Small intestine (tissue), 7 donors: ENCODE results near the gene C3. TPM values are rescaled to one million over a fixed set of nuclear protein-coding genes. Genes with fewer than 3 reads are reported as not detected.
"Not testable (repeated sequence)": the region's sequence is repeated elsewhere in the genome, so short reads cannot be mapped to it uniquely, and the experiment has no call there.

Source experiments
- DNase-seq, 2 donors: peaks; one replicate each; pipeline versions ENCODE4 v3.0.0 to v3.0.0-alpha.2; 2013
- FAIRE-seq: peaks from 2 replicates; lab custom pipeline; 2012; peaks lifted over from hg19 to GRCh38; lab: Jason Lieb, UNC
- H3K27ac ChIP-seq, 3 donors: one replicate each; pipeline ENCODE4 v1.5.1; 2013; ENCODE audit warnings: low read length in 2 of 3, mild to moderate bottlenecking in 2 of 3, control low read depth in 1 of 3, inconsistent platforms in 1 of 3, low read depth in 1 of 3, moderate library complexity in 1 of 3
- H3K27me3 ChIP-seq, 3 donors: one replicate each; pipeline ENCODE4 v1.6.1; 2013; ENCODE audit warnings: low read length in 3 of 3, inconsistent platforms in 1 of 3; ENCODE audit not compliant: control insufficient read depth in 3 of 3, insufficient read depth in 3 of 3
- H3K36me3 ChIP-seq, 3 donors: one replicate each; pipeline ENCODE4 v1.6.1; 2013; ENCODE audit warnings: low read length in 3 of 3, inconsistent platforms in 1 of 3, low read depth in 1 of 3, mild to moderate bottlenecking in 1 of 3, moderate library complexity in 1 of 3; ENCODE audit not compliant: control insufficient read depth in 3 of 3, insufficient read depth in 2 of 3
- H3K4me1 ChIP-seq, 3 donors: one replicate each; pipeline ENCODE4 v1.6.1; 2013; ENCODE audit warnings: low read length in 2 of 3, inconsistent platforms in 1 of 3, low read depth in 1 of 3, mild to moderate bottlenecking in 1 of 3, moderate library complexity in 1 of 3; ENCODE audit not compliant: control insufficient read depth in 3 of 3, insufficient read depth in 2 of 3
- H3K4me3 ChIP-seq, 3 donors: one replicate each; pipeline ENCODE4 v1.5.1; 2013; ENCODE audit warnings: low read length in 3 of 3, control low read depth in 1 of 3, inconsistent platforms in 1 of 3, low read depth in 1 of 3, mild to moderate bottlenecking in 1 of 3, moderate library complexity in 1 of 3
- H3K9me3 ChIP-seq, 2 donors: one replicate each; pipeline ENCODE4 v1.6.1; 2013; ENCODE audit warnings: low read depth in 1 of 2, low read length in 1 of 2; ENCODE audit not compliant: control insufficient read depth in 2 of 2, insufficient read depth in 1 of 2
- WGBS, 3 donors: extraction: QIAGEN DNeasy Blood & Tissue Kit; methylation state at CpG; one replicate each; pipeline ENCODE4 v1.1.7; 2013; 5-methylcytosine and 5-hydroxymethylcytosine counted together
- polyA plus RNA-seq, 4 donors: library from polyadenylated mRNA; stranded (reverse) in 3 of 4; unstranded in 1 of 4; fragments of 200-250 nt in 3 of 4; fragments of 120-200 nt in 1 of 4; gene quantifications; one replicate each; pipeline versions ENCODE4 v1.2.1 to v1.2.3, GENCODE V29; 2013
- donor health status: healthy with polysubstance abuse.
- donor health status: control.
- donor health status: control.
- donor health status: Bipolar disorder and iron deficiency.
- donor health status: healthy.

C3 gene
- polyA plus RNA-seq, 4 donors, result 9.5 to 552 (median 63.2) TPM

DNA sequence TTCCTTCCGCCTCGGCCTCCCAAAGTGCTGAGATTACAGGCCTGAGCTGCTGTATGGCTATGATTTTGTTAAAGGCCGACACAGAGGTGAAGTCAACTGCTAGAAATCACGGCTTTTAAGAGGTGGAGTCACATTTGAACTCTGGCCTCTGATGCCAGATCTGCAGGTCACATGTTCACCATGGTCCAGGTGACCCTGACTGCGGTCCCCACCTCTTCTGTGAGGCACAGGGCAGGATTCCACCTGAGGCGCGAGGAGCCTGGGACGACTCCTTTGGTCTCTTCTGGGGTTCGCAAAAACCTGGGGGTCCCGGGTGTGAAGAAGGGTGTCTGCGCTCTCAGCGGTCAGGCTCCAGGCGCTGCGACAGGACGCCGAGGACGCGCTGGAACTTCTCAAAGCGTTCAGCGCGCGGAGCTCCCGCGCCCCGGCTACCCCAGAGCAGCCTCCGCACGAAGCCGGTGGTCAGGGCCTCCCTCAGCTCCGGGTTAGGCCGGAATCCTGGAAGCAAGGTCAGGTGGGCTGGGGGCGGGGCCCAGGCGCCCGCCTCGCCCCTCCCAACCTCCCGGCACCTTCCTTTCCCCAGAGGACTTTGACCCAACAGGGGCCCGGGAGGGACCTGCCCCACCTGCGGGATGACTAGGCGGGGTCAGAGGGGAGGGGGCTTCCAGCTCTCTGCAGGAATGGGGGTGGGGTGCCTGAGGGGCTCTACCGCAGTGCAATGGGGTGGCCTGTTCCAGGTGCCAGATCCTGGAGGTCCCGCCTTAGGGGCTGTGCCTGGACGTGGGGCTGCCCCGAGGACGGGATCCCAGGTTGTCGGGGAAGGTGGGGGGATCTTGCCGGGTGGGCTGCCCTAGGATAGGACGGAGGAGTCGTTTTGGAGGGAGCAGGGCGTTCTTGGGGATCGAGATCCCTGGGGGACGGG lies 32.1 kb upstream of the C3 start:
- peak overlapping the region; percentile 95 to 99 (median 98) for H3K27ac ChIP-seq
- no peaks in the 10 kb centered on the region for H3K27me3 ChIP-seq
- peak overlapping the region in 2 of 3 donors; percentile 42 to 54 for H3K4me3 ChIP-seq
- H3K36me3 ChIP-seq, result peaks cover 4 to 73% (median 8%) of the 10 kb centered on the region in 3 donors
- WGBS, 3 donors, result 26 to 57% (median 42%) methylated on average over 47 to 50 of the region's 50 CpGs
- H3K4me1 ChIP-seq, result peaks cover 0 to 30% (median 0%) of the 10 kb centered on the region in 3 donors
- H3K9me3 ChIP-seq, result no peaks in the 10 kb centered on the region
- no peak for FAIRE-seq
- peak; percentile 94 to 96 for DNase-seq

DNA sequence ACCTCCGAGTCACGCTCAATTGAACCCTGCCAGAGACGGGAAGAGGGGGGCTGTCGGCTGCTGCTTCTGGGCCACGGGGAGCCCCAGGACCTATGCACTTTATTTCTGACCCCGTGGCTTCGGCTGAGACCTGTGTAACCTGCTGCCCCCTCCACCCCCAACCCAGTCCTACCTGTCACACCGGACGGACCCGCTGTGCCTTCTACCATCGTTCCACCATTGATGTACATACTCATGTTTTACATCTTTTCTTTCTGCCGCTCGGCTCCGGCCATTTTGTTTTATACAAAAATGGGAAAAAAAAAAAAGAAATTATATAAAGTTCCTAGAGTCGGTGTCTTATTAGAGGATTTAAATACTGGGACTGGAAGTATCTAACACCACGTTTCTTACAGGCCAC lies 30.7 kb upstream of the C3 start:
- H3K27me3 ChIP-seq, result no peaks in the 10 kb centered on the region
- 93 to 95% (median 93%) methylated on average over 16 of the region's 16 CpGs for WGBS, 3 donors
- FAIRE-seq, result no peak

DNA sequence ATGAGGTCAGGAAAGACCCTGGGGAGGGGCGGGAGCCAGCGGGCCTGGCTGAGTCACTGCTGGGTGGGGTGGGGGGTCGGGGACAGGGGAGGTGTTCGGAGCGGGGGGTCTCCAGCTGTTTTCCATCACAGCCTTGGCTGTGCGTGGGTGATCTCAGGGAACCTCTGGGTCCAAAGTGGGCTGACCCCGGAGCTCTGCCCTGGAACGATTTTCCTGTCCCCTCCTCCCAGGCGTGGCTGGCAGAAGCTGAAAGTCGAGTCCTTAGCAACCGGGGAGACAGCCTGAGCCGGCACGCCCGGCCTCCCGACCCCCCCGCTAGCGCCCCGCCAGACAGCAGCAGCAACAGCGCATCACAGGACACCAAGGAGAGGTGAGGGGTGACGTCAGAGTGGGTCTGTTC lies 29.6 kb upstream of the C3 start:
- Histone ChIP-seq H3K36me3 (peaks cover 6 to 87% (median 11%) of the 10 kb centered on the region in 3 donors), H3K9me3 (peaks cover 0 to 11% of the 10 kb centered on the region in 2 donors), H3K4me1 (peaks cover 0 to 36% (median 3%) of the 10 kb centered on the region in 3 donors), H3K4me3 (no peak overlapping the region), H3K27ac (peak overlapping the region in 1 of 3 donors; percentile 34), H3K27me3 (no peaks in the 10 kb centered on the region)
- WGBS, 3 donors, result 52 to 60% (median 60%) methylated on average over 19 to 20 of the region's 20 CpGs
- FAIRE-seq (no peak), DNase-seq (peak in 1 of 2 donors; percentile 45)

More for the DNA sequence above, 30.7 kb upstream of the C3 start:
- H3K36me3 ChIP-seq, result peaks cover 6 to 84% (median 10%) of the 10 kb centered on the region in 3 donors
- H3K27ac ChIP-seq, result peak overlapping the region in 2 of 3 donors; percentile 37 to 99
- no peak for DNase-seq
- no peak overlapping the region for H3K4me3 ChIP-seq
- H3K4me1 ChIP-seq, result peaks cover 0 to 30% (median 0%) of the 10 kb centered on the region in 3 donors
- H3K9me3 ChIP-seq, result peaks cover 0 to 9% of the 10 kb centered on the region in 2 donors

DNA sequence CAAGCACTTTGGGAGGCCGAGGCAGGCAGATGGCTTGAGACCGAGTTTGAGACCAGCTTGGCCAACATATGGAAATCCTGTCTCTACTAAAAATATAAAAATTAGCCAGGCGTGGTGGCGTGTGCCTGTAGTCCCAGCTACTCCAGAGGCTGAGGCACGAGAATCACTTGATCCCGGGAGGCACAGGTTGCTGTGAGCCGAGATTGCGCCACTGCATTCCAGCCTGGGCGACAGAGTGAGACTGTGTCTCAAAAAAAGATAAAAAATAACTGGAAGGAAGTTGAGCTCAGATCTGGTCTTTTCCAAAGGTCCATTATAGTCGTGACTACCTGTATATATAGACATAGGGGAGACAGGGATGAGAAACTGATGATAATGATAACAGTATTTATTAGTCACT lies 28.1 kb upstream of the C3 start:
- Histone ChIP-seq H3K9me3 (peaks cover 0 to 11% of the 10 kb centered on the region in 2 donors), H3K4me1 (peaks cover 0 to 44% (median 4%) of the 10 kb centered on the region in 3 donors), H3K27ac (peak overlapping the region in 1 of 3 donors; percentile 52), H3K36me3 (peaks cover 6 to 87% (median 7%) of the 10 kb centered on the region in 3 donors)
- DNase-seq, result peak in 1 of 2 donors; percentile 26
- 90 to 94% (median 92%) methylated on average over 10 of the region's 10 CpGs for WGBS, 3 donors
- H3K4me3 ChIP-seq, H3K27me3 ChIP-seq, FAIRE-seq: not testable (repeated sequence)

DNA sequence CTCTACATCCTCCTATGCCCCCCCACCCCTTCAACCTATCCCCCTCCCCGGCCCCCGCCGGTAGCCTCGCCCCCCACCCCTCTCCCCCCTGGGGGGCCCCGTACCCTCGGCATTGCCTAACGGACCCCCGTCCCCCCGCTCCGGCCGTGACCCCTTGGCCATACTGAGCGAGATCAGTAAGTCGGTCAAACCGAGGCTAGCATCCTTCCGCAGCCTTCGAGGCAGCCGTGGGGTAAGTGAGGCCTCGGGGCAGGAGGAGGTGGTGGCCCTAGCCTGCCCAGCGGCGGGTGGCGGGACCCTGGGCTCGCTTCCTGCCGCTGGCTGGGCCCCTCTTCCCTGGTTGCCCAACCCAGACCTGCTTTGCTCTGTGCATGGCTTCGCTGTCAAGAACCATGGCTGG lies 25.5 kb upstream of the C3 start:
- Histone ChIP-seq H3K27ac (no peak overlapping the region), H3K36me3 (peaks cover 6 to 87% (median 7%) of the 10 kb centered on the region in 3 donors), H3K4me1 (peaks cover 0 to 35% (median 4%) of the 10 kb centered on the region in 3 donors), H3K9me3 (peaks cover 0 to 11% of the 10 kb centered on the region in 2 donors), H3K27me3 (no peaks in the 10 kb centered on the region), H3K4me3 (no peak overlapping the region)
- DNase-seq (no peak), FAIRE-seq (no peak)
- WGBS, 3 donors, result 86 to 95% (median 88%) methylated on average over 17 to 24 of the region's 24 CpGs

DNA sequence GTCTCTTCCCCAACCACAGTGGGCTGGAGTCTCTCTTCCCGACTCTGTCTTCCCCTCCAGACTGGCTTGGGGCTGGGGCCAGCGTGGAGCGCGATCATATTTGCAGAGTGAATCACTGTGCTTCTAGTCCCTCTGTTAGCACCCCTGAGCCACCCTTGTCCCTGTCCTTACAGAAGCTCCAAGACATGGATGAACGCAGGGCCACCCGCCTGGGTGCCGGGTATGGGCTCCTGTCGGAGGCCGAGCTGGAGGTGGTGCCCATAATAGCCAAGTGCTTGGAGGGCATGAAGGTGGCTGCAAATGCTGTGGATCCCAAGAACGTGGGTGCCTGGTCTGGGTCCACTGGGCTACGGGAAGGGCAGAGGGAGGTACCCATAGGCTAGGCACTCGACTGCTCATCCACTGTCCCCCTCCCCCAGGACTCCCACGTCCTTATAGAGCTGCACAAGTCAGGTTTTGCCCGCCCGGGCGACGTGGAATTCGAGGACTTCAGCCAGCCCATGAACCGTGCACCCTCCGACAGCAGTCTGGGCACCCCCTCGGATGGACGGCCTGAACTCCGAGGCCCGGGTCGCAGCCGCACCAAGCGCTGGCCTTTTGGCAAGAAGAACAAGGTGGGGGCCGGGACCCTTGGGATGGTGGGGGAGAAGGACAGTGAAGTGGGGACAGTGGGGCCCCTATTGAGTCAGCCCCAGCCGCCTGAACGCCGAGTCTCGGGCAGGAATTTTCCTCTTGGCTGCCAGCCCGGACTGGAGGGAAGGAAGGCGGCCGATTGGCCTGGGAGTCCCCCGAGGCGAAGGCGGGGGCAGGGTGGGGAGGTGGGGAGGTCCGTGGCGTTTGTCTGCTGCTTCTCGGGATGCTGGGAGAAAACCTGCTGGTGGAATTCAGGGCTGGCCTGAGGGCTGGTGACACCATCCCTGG lies 24.2 kb upstream of the C3 start:
- H3K27ac ChIP-seq, result peak overlapping the region; percentile 50 to 77 (median 58)
- H3K36me3 ChIP-seq, result peaks cover 2 to 74% (median 7%) of the 10 kb centered on the region in 3 donors
- whole genome bisulfite sequencing, 3 donors, result 25 to 45% (median 36%) methylated on average over 40 to 41 of the region's 41 CpGs
- peaks cover 0 to 11% of the 10 kb centered on the region in 2 donors for H3K9me3 ChIP-seq
- DNase-seq (peak; percentile 62 to 73), FAIRE-seq (no peak)
- no peak overlapping the region for H3K4me3 ChIP-seq
- H3K27me3 ChIP-seq, result no peaks in the 10 kb centered on the region
- H3K4me1 ChIP-seq, result peaks cover 0 to 35% (median 4%) of the 10 kb centered on the region in 3 donors

DNA sequence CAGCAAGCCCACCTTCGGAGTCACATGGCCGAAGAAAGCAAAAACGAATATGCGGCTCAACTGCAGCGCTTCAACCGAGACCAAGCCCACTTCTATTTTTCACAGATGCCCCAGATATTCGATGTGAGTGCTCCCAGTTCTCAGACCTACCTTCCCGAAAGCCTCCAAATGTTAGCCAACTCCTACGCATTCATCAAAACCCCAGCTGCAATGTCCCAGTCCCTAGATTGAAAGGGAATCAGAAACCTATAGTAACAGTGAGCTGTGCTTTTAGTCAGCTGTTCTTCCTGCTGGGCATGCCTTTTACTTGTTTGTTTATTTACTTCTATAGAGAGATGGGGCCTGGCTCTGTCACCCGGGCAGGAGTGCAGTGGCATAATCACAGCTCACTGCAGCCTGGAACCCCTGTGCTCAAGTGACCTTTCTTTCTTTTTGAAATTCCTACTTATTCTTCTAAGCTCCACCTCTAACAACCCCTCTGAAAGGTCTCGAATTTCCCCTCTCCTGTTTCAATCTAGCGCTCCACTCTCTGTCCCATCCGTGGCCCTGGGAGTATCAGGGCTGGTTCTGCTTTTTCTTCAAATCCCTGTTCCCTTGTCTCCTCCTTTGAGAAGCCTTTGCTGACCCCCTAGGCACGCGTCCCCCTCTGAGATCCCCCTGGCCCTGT lies 23.4 kb upstream of the C3 start:
- H3K4me1 ChIP-seq, result peaks cover 0 to 36% (median 4%) of the 10 kb centered on the region in 3 donors
- H3K4me3 ChIP-seq, result no peak overlapping the region
- peaks cover 2 to 66% (median 7%) of the 10 kb centered on the region in 3 donors for H3K36me3 ChIP-seq
- peaks cover 0 to 11% of the 10 kb centered on the region in 2 donors for H3K9me3 ChIP-seq
- WGBS, 3 donors, result 83 to 93% (median 90%) methylated on average over 15 of the region's 15 CpGs
- FAIRE-seq, result no peak
- H3K27ac ChIP-seq, result peak overlapping the region in 2 of 3 donors; percentile 58 to 77
- no peak for DNase-seq
- H3K27me3 ChIP-seq, result no peaks in the 10 kb centered on the region
